WTC11 (cell line): ENCODE data around the gene RPUSD3.
"Not testable (repeated sequence)": the region's sequence is repeated elsewhere in the genome, so short reads cannot be mapped to it uniquely, and the experiment has no call there.

Experiments used
- CTCF ChIP-seq: fragments of 200-600 bp; IDR thresholded peaks from 2 replicates; pipeline ENCODE4 v1.8.0; 2022; ENCODE audit warnings: antibody characterized with exemption
- ETV6 ChIP-seq: sonication (generic); formaldehyde crosslinking; IDR thresholded peaks from 2 replicates; pipeline ENCODE4 v1.8.1; 2022; ENCODE audit warnings: mild to moderate bottlenecking, missing genetic modification reagents
- GABPB1 ChIP-seq: sonication (generic); formaldehyde crosslinking; IDR thresholded peaks from 2 replicates; pipeline ENCODE4 v1.8.1; 2023; ENCODE audit warnings: mild to moderate bottlenecking, missing genetic modification reagents
- HMGXB4 ChIP-seq: sonication (generic); formaldehyde crosslinking; IDR thresholded peaks from 2 replicates; pipeline ENCODE4 v1.8.1; 2023; ENCODE audit warnings: mild to moderate bottlenecking, moderate library complexity, missing genetic modification reagents
- IRF1 ChIP-seq: sonication (generic); formaldehyde crosslinking; IDR thresholded peaks from 2 replicates; pipeline ENCODE4 v1.8.0; 2023; ENCODE audit warnings: missing genetic modification reagents
- IRF2 ChIP-seq: sonication (generic); formaldehyde crosslinking; IDR thresholded peaks from 2 replicates; pipeline ENCODE4 v1.8.0; 2022; ENCODE audit warnings: low read depth, missing genetic modification reagents, borderline replicate concordance
- MAX ChIP-seq: sonication (generic); formaldehyde crosslinking; IDR thresholded peaks from 2 replicates; pipeline ENCODE4 v1.8.0; 2022; ENCODE audit warnings: mild to moderate bottlenecking, missing genetic modification reagents
- MLX ChIP-seq: sonication (generic); formaldehyde crosslinking; IDR thresholded peaks from 2 replicates; pipeline ENCODE4 v1.8.1; 2023; ENCODE audit warnings: mild to moderate bottlenecking, missing genetic modification reagents, moderate library complexity
- NR2C2 ChIP-seq: sonication (generic); formaldehyde crosslinking; IDR thresholded peaks from 2 replicates; pipeline ENCODE4 v1.8.0; 2022; ENCODE audit warnings: mild to moderate bottlenecking, missing genetic modification reagents
- ZNF512 ChIP-seq: sonication (generic); formaldehyde crosslinking; IDR thresholded peaks from 2 replicates; pipeline ENCODE4 v1.8.1; 2022; ENCODE audit warnings: missing genetic modification reagents, borderline replicate concordance
- ZNF671 ChIP-seq: fragments of 250-450 bp; sonication (Bioruptor Pico); IDR thresholded peaks from 2 replicates; pipeline ENCODE4 v1.8.0; 2021; ENCODE audit warnings: mild to moderate bottlenecking

GRCh38 chr3:9876255-9876654 is 32.4 kb upstream of the RPUSD3 start:
- not testable (repeated sequence) for TF ChIP-seq CTCF; IRF1; MLX (CRISPR knock-in tag); ZNF671 (CRISPR knock-in tag); MAX; ZNF512; IRF2 (CRISPR knock-in tag); GABPB1; ETV6 (CRISPR knock-in tag); HMGXB4 (CRISPR knock-in tag); NR2C2 (CRISPR knock-in tag)
